SH-SY5Y (cell line): ENCODE results near the gene OR4N5.

Source experiments
- GATA2 ChIP-seq: IDR thresholded peaks from 2 replicates; pipeline ENCODE4 v1.6.1; 2011; ENCODE audit warnings: mild to moderate bottlenecking, low read depth, low read length
- GATA3 ChIP-seq: IDR thresholded peaks from 2 replicates; pipeline ENCODE4 v1.6.1; 2011; ENCODE audit warnings: low read depth, mild to moderate bottlenecking, low read length, moderate library complexity

The OR4N5 gene

GRCh38 chr14:20184181-20184580, 45.6 kb downstream of the OR4N5 start:
- TF ChIP-seq GATA2 = no peak
- no peak for TF ChIP-seq GATA3

GRCh38 chr14:20190596-20190995, 52.0 kb downstream of the OR4N5 start, which contains the start of gene OR11G2:
Gene OR11G2 (plus strand): TSS chr14:20190896. CDS start chr14:20197438, 6,542 bp downstream.
- TF ChIP-seq GATA2 (no peak), GATA3 (no peak)

GRCh38 chr14:20191396-20191795, 52.8 kb downstream of the OR4N5 start:
- no peak for TF ChIP-seq GATA2
- TF ChIP-seq GATA3 = no peak

- TF ChIP-seq GATA2 = no peak
- no peak for TF ChIP-seq GATA3
Observed at GRCh38 chr14:20194101-20194500, 55.5 kb downstream of the OR4N5 start.
